GM23338 (cell line): Measurements from ENCODE around the gene TMEM53. TPM values are rescaled to one million over a fixed set of nuclear protein-coding genes. Genes with fewer than 3 reads are reported as not detected.

ENCODE experiments used
- ATAC-seq: fragments of 200-7000 bp; cut with Tn5 transposase; 3 replicates; pipeline ENCODE4 v1.9.1; 2020
- DNase-seq: peaks from one replicate; pipeline ENCODE4 v3.0.0-alpha.2; 2015; ENCODE audit warnings: low spot score
- H2AFZ ChIP-seq: fragments of 200-600 bp; sonication (generic); 2 replicates; pipeline ENCODE4 v1.8.0; 2016; ENCODE audit warnings: antibody characterized with exemption, mild to moderate bottlenecking, moderate library complexity
- H3F3A ChIP-seq: fragments of 200-600 bp; sonication (generic); replicated peaks from 2 replicates; pipeline ENCODE4 v1.8.0; 2017; ENCODE audit warnings: antibody characterized with exemption, mixed run types, low read depth
- H3K27ac ChIP-seq: fragments of 200-600 bp; sonication (generic); 2 replicates; pipeline ENCODE4 v1.6.1; 2016; ENCODE audit warnings: low read depth
- H3K27me3 ChIP-seq: fragments of 200-600 bp; sonication (generic); 2 replicates; pipeline ENCODE4 v1.8.0; 2016; ENCODE audit warnings: mild to moderate bottlenecking, mixed run types, moderate library complexity; ENCODE audit not compliant: insufficient read depth
- H3K36me3 ChIP-seq: fragments of 200-600 bp; sonication (generic); 2 replicates; pipeline ENCODE4 v1.8.0; 2016; ENCODE audit warnings: mild to moderate bottlenecking; ENCODE audit not compliant: insufficient read depth
- H3K4me1 ChIP-seq: fragments of 200-600 bp; sonication (generic); 2 replicates; pipeline ENCODE4 v1.8.0; 2016; ENCODE audit warnings: mild to moderate bottlenecking, moderate library complexity; ENCODE audit not compliant: insufficient read depth
- H3K4me2 ChIP-seq: fragments of 200-600 bp; sonication (generic); 2 replicates; pipeline ENCODE4 v1.7.1; 2017; ENCODE audit warnings: mixed run types
- H3K4me3 ChIP-seq: fragments of 200-600 bp; sonication (generic); 2 replicates; pipeline ENCODE4 v1.6.1; 2016; ENCODE audit warnings: mixed run types
- H3K79me2 ChIP-seq: fragments of 200-600 bp; sonication (generic); replicated peaks from 2 replicates; pipeline ENCODE4 v1.8.0; 2017; ENCODE audit warnings: mild to moderate bottlenecking; ENCODE audit not compliant: insufficient read depth
- H3K9me2 ChIP-seq: fragments of 200-600 bp; sonication (generic); 2 replicates; pipeline ENCODE4 v1.8.0; 2017; ENCODE audit not compliant: insufficient read depth
- H4K20me1 ChIP-seq: fragments of 200-600 bp; sonication (generic); replicated peaks from 2 replicates; pipeline ENCODE4 v1.8.0; 2017; ENCODE audit warnings: mild to moderate bottlenecking; ENCODE audit not compliant: insufficient read depth
- H3K27ac Mint-ChIP-seq: 2 replicates; pipeline ENCODE4 v1.8.0; 2020; ENCODE audit warnings: inconsistent platforms, mild to moderate bottlenecking, moderate library complexity, mixed read lengths
- H3K27me3 Mint-ChIP-seq: 3 replicates; pipeline ENCODE4 v1.8.0; 2022; ENCODE audit warnings: low read depth, mild to moderate bottlenecking, moderate library complexity, mixed read lengths, inconsistent platforms; ENCODE audit not compliant: insufficient read depth, poor library complexity
- H3K36me3 Mint-ChIP-seq: 3 replicates; pipeline ENCODE4 v1.8.0; 2021; ENCODE audit warnings: low read depth, mild to moderate bottlenecking, inconsistent platforms, moderate library complexity, mixed read lengths
- H3K4me1 Mint-ChIP-seq: 3 replicates; pipeline ENCODE4 v1.8.0; 2020; ENCODE audit warnings: mild to moderate bottlenecking, inconsistent platforms, mixed read lengths
- H3K4me3 Mint-ChIP-seq: 3 replicates; pipeline ENCODE4 v1.8.0; 2021; ENCODE audit warnings: moderate library complexity, mild to moderate bottlenecking, inconsistent platforms, mixed read lengths
- H3K9me3 Mint-ChIP-seq: 3 replicates; pipeline ENCODE4 v1.8.0; 2020; ENCODE audit warnings: moderate library complexity, mild to moderate bottlenecking, inconsistent platforms, mixed read lengths
- EZH2 ChIP-seq: fragments of 200-600 bp; sonication (generic); IDR thresholded peaks from one replicate; pipeline ENCODE4 v1.8.0; 2017; ENCODE audit warnings: antibody characterized with exemption, mild to moderate bottlenecking, low read depth; ENCODE audit not compliant: unreplicated experiment
- EZH2phosphoT487 ChIP-seq: fragments of 200-600 bp; sonication (generic); IDR thresholded peaks from one replicate; pipeline ENCODE4 v1.8.1; 2018; ENCODE audit warnings: antibody characterized with exemption; ENCODE audit not compliant: unreplicated experiment
- JUNB ChIP-seq: IDR thresholded peaks from one replicate; pipeline ENCODE4 v1.6.1; 2016; ENCODE audit warnings: antibody characterized with exemption; ENCODE audit not compliant: unreplicated experiment
- NANOG ChIP-seq: IDR thresholded peaks from 2 replicates; pipeline ENCODE4 v1.6.1; 2016; ENCODE audit warnings: antibody characterized with exemption, borderline replicate concordance
- POLR2AphosphoS5 ChIP-seq: IDR thresholded peaks from 2 replicates; pipeline ENCODE4 v1.6.1; 2016; ENCODE audit warnings: antibody characterized with exemption, low read depth
- ZNF114 ChIP-seq: fragments of 250-450 bp; sonication (Bioruptor Pico); IDR thresholded peaks from 2 replicates; pipeline ENCODE4 v1.5.0; 2020; ENCODE audit warnings: mild to moderate bottlenecking, moderate library complexity
- ZNF331 ChIP-seq: fragments of 250-450 bp; sonication (Bioruptor Pico); IDR thresholded peaks from 2 replicates; pipeline ENCODE4 v1.5.0; 2020; ENCODE audit warnings: low read depth, mild to moderate bottlenecking, moderate library complexity
- ZNF462 ChIP-seq: fragments of 250-450 bp; sonication (Bioruptor Pico); IDR thresholded peaks from 2 replicates; pipeline ENCODE4 v1.5.0; 2020; ENCODE audit warnings: mild to moderate bottlenecking, moderate library complexity
- polyA plus RNA-seq: library from polyadenylated mRNA; unstranded; fragments of >200 nt; fragmentation: Nextera tagmentation; extraction: Ambion mirVana; gene quantifications from 2 replicates; pipeline ENCODE4 v1.2.1, GENCODE V29; 2016
- total RNA-seq: library from RNA; depleted of rRNA; stranded (reverse); fragments of >200 nt; shearing (Covaris generic); gene quantifications from 2 replicates; pipeline ENCODE4 v1.2.3, GENCODE V29; 2014

Gene TMEM53
- total and polyA plus RNA-seq, 2 experiments from 2014 or later = 15.4 to 20.8 TPM

GRCh38 chr1:44662683-44663030 is 11.6 kb downstream of the TMEM53 start (continued):
- no peak for TF ChIP-seq ZNF462
- TF ChIP-seq ZNF331 = no peak

- H3K9me3 Mint-ChIP-seq = no peaks in the 10 kb centered on the region
- DNase-seq (no peak), ATAC-seq (peak; percentile 24; the same call in 2 of the 3 replicates)
- peaks cover 9% of the 10 kb centered on the region for H3K4me1 Mint-ChIP-seq
- H2AFZ ChIP-seq = no peak overlapping the region
- TF ChIP-seq POLR2AphosphoS5 = no peak
- no peak for TF ChIP-seq EZH2
- TF ChIP-seq JUNB = no peak
- no peak for TF ChIP-seq ZNF114 (CRISPR knock-in tag)
- TF ChIP-seq NANOG = no peak
- TF ChIP-seq EZH2phosphoT487 = no peak
- no peak for TF ChIP-seq ZNF462
- no peak overlapping the region for H3K4me3 Mint-ChIP-seq
- no peaks in the 10 kb centered on the region for H3K27me3 Mint-ChIP-seq
- H3K79me2 ChIP-seq = no peaks in the 10 kb centered on the region
- H4K20me1 ChIP-seq = no peaks in the 10 kb centered on the region
- H3K27me3 ChIP-seq = no peaks in the 10 kb centered on the region
- H3K4me1 ChIP-seq = no peaks in the 10 kb centered on the region
- H3K4me2 ChIP-seq = no peak overlapping the region
- H3K36me3 Mint-ChIP-seq = no peaks in the 10 kb centered on the region
- no peak overlapping the region for H3K27ac ChIP-seq
- no peaks in the 10 kb centered on the region for H3F3A ChIP-seq
- no peaks in the 10 kb centered on the region for H3K9me2 ChIP-seq
- no peak overlapping the region for H3K4me3 ChIP-seq
- H3K27ac Mint-ChIP-seq = no peak overlapping the region
- no peaks in the 10 kb centered on the region for H3K36me3 ChIP-seq
These were observed 12.2 kb downstream of the TMEM53 start for GRCh38 chr1:44661781-44662682.
